ENCODE data around the gene RYR2. TPM values are rescaled to one million over a fixed set of nuclear protein-coding genes. Genes with fewer than 3 reads are reported as not detected.
"Not testable (repeated sequence)": the region's sequence is repeated elsewhere in the genome, so short reads cannot be mapped to it uniquely, and the experiment has no call there.

The RYR2 gene
- total and polyA plus RNA-seq, 2 donors, result 7.2 to 16.8 TPM

DNA sequence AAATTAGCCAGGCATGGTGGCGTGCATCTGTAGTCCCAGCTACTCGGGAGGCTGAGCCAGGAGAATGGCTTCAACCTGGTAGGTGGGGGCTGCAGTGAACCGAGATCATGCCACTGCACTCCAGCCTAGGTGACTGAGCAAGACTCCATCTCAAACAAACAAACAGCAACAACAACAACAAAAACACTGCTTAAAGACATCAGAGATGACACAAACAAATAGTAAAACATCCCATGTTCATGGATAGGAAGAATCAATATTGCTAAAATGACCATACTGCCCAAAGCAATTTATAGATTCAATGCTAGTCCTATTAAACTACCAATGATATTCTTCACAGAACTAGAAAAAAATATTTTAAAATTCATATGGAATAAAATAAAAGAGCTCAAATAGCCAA, 801.5 kb downstream of the RYR2 start:
- H3K36me3 ChIP-seq (ENCODE audit: insufficient read depth); H3K27ac ChIP-seq (ENCODE audit: low read depth); H3K4me3 ChIP-seq (ENCODE audit: low read depth, low read length); H3K4me1 ChIP-seq (ENCODE audit: insufficient read depth); DNase-seq (ENCODE audit: extremely low spot score): not testable (repeated sequence)
- 89% methylated on average over 3 of the region's 3 CpGs for WGBS

DNA sequence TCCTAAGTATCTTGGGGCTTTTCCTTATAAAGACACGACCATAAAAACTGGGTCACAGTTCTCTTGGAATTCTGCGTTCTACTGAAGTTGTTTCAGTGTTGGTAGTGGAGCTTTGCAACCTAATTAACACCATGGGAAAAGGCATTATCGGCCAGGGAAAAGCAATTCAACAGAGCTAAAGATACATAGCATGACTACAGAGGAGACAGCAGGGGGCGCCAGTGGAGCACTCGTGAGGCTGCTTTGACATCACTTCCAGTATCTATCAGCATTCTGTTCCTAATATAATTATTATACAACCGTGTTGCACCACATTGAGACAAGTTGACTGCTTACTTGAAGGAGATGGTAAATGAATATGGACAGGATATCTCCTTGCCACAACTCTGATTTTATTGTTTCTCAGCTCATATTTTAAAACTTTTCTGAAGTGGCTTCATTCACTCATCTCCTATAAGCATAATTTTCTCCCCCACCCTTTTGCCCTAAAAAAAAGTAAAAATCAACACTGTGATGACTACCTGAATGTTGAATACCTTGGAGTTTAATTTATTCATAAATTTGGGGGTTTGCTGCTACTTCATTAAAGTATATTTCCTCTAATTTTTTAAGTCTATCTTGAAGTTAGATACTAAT, 809.3 kb downstream of the RYR2 start:
- no peaks in the 10 kb centered on the region for H3K4me1 ChIP-seq (ENCODE audit: insufficient read depth)
- no peak for DNase-seq (ENCODE audit: extremely low spot score)
- 9% methylated on average over 6 of the region's 6 CpGs for WGBS
- H3K36me3 ChIP-seq (ENCODE audit: insufficient read depth), result no peaks in the 10 kb centered on the region
- H3K27ac ChIP-seq (ENCODE audit: low read depth), result no peak overlapping the region
- no peak overlapping the region for H3K4me3 ChIP-seq (ENCODE audit: low read depth, low read length)

- 76% methylated on average over 3 of the region's 3 CpGs for WGBS
- Histone ChIP-seq H3K36me3 (ENCODE audit: insufficient read depth) (no peaks in the 10 kb centered on the region), H3K27ac (ENCODE audit: low read depth) (no peak overlapping the region), H3K4me3 (ENCODE audit: low read depth, low read length) (no peak overlapping the region), H3K4me1 (ENCODE audit: insufficient read depth) (no peaks in the 10 kb centered on the region)
- DNase-seq (ENCODE audit: extremely low spot score), result no peak
These were observed 810.4 kb downstream of the RYR2 start for GRCh38 chr1:237852342-237852741.

DNA sequence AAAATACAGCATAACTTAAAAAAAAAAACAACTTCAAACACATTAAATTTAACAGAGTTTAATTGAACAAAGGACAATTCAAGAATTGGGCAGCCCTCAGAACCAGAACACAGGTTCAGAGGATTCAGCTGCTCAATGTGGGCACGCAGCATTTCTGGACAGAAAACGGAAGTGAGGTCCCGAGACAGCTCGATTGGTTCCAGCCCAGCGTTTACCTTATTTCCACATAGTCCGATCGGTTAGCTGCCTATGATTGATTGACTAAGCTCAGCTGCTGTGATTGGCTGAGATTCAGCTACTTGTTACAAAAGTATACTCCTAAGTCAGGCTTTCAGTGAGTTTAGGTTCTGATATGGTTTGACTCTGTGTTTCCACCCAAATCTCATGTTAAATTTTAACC, 815.5 kb downstream of the RYR2 start:
- Histone ChIP-seq H3K27ac (ENCODE audit: low read depth) (no peak overlapping the region), H3K4me3 (ENCODE audit: low read depth, low read length) (no peak overlapping the region), H3K4me1 (ENCODE audit: insufficient read depth) (no peaks in the 10 kb centered on the region), H3K36me3 (ENCODE audit: insufficient read depth) (no peaks in the 10 kb centered on the region)
- WGBS, result 89% methylated on average over 7 of the region's 7 CpGs
- no peak for DNase-seq (ENCODE audit: extremely low spot score)

- 66% methylated on average over 4 of the region's 4 CpGs for WGBS
- DNase-seq (ENCODE audit: extremely low spot score), result no peak
- Histone ChIP-seq H3K36me3 (ENCODE audit: insufficient read depth) (no peaks in the 10 kb centered on the region), H3K4me1 (ENCODE audit: insufficient read depth) (no peaks in the 10 kb centered on the region), H3K4me3 (ENCODE audit: low read depth, low read length) (no peak overlapping the region), H3K27ac (ENCODE audit: low read depth) (no peak overlapping the region)
These were observed 817.0 kb downstream of the RYR2 start for GRCh38 chr1:237858992-237859391.

DNA sequence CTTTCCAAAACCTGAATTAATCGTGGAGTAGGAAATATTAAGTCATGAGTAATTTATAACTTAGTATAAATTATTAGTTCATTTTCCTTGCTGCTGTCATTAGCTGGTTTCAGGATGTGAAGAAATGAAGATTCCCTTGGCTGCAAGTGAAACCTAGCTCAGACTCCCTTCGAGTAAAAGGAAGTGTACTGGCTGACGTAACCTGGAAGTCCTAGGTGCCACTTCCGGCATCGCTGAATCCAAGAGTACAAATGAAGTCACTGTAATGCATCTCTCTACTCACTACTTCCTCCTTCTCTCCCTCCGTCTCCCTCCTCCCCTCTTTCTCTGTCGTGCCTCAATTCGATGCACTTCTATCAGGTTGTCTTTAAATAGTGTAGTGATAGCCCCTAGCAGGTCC, 820.0 kb downstream of the RYR2 start:
- H3K27ac ChIP-seq (ENCODE audit: low read depth), result no peak overlapping the region
- no peaks in the 10 kb centered on the region for H3K4me1 ChIP-seq (ENCODE audit: insufficient read depth)
- WGBS, result 77% methylated on average over 8 of the region's 8 CpGs
- no peaks in the 10 kb centered on the region for H3K36me3 ChIP-seq (ENCODE audit: insufficient read depth)
- DNase-seq (ENCODE audit: extremely low spot score), result no peak
- H3K4me3 ChIP-seq (ENCODE audit: low read depth, low read length), result no peak overlapping the region

DNA sequence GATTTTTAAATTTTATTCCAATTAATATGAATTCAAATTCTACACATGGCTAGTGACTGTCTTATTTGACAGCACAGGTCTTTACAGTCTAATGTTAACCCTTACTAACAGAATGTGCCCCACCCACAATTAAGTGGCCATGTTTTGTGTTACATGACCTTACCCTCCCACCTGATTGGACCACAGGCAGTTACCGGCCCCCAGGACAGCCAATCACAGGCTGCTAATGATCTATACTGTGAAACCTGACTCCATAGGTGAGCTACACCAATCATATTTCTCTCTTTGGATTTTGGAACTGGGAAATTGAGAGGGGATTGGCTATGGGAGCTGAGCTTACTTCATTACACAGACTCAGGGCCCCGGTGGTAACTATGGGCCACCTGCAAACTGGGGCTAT, 821.2 kb downstream of the RYR2 start:
- no peak overlapping the region for H3K4me3 ChIP-seq (ENCODE audit: low read depth, low read length)
- H3K27ac ChIP-seq (ENCODE audit: low read depth), result no peak overlapping the region
- DNase-seq (ENCODE audit: extremely low spot score), result no peak
- no peaks in the 10 kb centered on the region for H3K4me1 ChIP-seq (ENCODE audit: insufficient read depth)
- WGBS, result 89% methylated on average over 2 of the region's 2 CpGs
- no peaks in the 10 kb centered on the region for H3K36me3 ChIP-seq (ENCODE audit: insufficient read depth)

DNA sequence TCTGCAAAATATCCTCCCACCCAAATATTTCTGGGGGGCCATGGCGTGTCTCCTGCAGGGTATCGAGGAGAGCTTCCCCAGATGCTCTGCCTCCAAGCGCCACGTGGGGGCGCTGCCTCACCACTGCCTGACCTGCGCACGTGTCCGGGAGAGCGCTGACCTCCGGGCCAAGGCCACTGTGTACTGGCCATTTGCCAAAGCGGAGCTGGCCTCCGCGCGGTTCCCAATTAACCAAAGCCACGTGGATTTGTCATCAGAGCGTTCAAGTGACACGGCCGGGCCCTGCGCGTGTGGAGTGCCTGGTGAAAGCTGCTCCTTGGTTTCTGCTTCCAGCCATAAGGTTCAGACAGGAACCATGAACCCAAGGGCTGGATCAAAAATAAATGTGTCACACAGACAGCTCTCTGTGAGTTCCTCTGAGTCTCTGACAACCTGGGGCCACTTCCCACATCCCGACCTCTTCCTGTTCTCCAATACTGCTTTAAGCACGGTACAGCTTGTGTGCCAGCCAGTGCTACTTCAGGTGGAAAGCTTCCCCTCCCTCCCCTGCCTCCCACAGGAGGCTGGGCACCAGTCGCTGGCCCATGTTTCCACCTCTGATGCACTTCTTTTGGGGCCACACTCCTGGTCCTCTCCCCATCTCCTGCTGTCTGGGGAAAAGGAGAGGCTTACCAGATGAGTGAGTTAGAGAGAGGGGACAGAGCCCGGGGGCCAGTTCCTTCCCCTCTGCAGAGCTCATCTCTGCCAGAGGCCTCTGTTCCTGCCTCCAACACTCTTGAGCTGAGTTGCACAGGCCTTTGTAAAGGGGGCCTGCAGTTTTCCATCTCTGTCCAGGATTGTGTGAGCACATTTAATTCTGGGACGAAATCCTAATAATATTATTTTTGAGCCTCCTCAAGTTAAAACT, 822.6 kb downstream of the RYR2 start:
- Histone ChIP-seq H3K36me3 (ENCODE audit: insufficient read depth) (no peaks in the 10 kb centered on the region), H3K27ac (ENCODE audit: low read depth) (no peak overlapping the region), H3K4me1 (ENCODE audit: insufficient read depth) (no peaks in the 10 kb centered on the region), H3K4me3 (ENCODE audit: low read depth, low read length) (no peak overlapping the region)
- no peak for DNase-seq (ENCODE audit: extremely low spot score)
- WGBS, result 22% methylated on average over 25 of the region's 25 CpGs

- H3K4me1 ChIP-seq (ENCODE audit: insufficient read depth), result no peaks in the 10 kb centered on the region
- H3K4me3 ChIP-seq (ENCODE audit: low read depth, low read length), result no peak overlapping the region
These were observed 825.5 kb downstream of the RYR2 start for GRCh38 chr1:237867380-237867888.

DNA sequence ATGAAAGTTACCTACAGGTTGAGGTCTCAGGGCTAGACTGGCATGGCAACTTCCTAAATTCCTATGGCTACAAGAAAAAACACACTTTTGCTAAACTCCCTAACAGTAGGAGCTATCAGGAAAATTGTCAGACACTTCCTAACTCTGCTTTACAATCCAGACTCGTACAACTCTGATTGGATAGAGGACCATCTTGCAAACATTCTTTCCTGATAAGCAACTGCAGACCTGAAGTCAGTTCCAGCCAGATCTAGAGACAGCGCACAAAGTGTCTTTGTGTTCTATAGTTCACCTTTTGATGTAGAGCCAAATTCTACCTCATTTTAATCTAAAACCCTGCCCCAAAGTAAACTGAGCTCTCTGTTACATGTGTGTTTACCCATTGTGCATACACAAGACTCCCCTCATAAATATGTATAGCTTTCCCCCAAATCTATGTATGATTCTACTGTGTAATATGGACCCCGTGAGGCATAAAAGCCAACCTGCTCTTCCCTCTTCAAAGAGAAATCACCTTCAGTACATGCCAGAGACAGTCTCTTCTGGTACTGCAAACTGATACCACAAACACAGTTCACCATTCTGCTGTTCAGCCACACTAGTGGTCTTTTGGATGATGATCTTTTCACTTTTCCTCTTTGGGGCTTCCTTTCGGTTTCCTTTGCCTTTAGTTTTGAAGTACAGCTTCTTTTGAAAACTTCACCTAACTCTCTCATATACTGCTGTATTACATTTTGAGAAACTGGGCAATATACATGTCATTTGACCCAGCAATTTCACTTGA, 827.0 kb downstream of the RYR2 start:
- DNase-seq (ENCODE audit: extremely low spot score), result no peak
- H3K36me3 ChIP-seq (ENCODE audit: insufficient read depth), result no peaks in the 10 kb centered on the region
- H3K27ac ChIP-seq (ENCODE audit: low read depth), result no peak overlapping the region
- 66% methylated on average over 4 of the region's 4 CpGs for WGBS
- H3K4me3 ChIP-seq (ENCODE audit: low read depth, low read length), result no peak overlapping the region
- no peaks in the 10 kb centered on the region for H3K4me1 ChIP-seq (ENCODE audit: insufficient read depth)

More at GRCh38 chr1:237867380-237867888, 825.5 kb downstream of the RYR2 start:
- DNase-seq (ENCODE audit: extremely low spot score), result no peak
- Histone ChIP-seq H3K36me3 (ENCODE audit: insufficient read depth) (no peaks in the 10 kb centered on the region), H3K27ac (ENCODE audit: low read depth) (no peak overlapping the region)
- WGBS, result 83% methylated on average over 1 of the region's 1 CpG

DNA sequence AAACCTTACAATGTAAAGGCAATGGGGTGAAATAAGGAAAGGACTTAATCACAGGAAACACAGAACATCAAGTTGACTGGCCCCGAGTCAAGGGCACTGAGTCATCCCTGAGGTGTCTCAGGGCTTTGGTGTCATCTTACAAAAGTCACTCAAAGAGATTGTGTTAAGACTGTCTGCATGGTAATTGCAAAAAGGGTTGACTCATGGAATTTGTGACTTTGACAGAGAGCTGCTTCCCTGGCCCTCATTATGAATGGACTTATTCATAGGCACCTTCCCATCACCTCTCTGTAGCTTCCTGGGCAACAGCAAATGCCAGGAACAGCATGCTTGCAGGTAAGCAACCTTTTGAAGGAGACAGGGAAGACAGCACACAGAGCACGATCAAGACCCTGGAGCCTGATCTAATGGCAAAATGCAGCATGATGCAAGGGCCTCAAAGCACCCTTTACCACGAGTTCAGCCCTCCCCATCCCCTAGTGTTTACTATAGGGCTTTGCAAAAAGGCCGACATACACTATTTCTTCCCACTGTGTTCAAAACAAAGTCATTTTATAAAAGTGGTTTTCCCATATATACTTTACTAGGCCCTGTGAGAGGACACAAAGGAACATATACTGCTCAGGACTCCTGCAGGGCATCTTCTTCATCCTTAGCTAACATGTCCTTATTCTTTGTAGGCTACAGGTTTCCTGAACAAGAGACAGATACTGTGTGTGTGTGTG, 831.7 kb downstream of the RYR2 start:
- H3K36me3 ChIP-seq (ENCODE audit: insufficient read depth), result no peaks in the 10 kb centered on the region
- no peak overlapping the region for H3K27ac ChIP-seq (ENCODE audit: low read depth)
- H3K4me1 ChIP-seq (ENCODE audit: insufficient read depth), result no peaks in the 10 kb centered on the region
- no peak overlapping the region for H3K4me3 ChIP-seq (ENCODE audit: low read depth, low read length)
- WGBS, result 67% methylated on average over 4 of the region's 4 CpGs
- DNase-seq (ENCODE audit: extremely low spot score), result no peak

DNA sequence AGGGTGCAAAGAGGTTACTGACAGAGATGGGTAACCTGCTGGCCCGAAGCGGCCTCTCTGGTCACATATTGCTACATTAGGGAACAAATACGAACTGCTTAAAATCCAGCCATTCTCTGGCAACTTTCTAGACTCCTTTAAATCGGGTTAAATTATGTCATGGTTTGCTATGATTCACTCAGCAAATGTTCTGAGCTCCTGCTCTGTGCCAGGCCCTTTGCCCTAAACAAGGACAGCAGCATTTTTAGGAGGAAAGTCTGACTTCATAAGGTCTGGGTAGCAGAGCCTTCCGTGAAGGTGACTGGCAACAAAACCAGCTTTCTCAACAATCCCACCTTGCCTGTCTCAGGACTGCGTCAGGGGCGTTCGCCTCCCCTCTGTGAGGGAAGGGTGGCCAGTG, 833.3 kb downstream of the RYR2 start:
- no peak for DNase-seq (ENCODE audit: extremely low spot score)
- Histone ChIP-seq H3K36me3 (ENCODE audit: insufficient read depth) (no peaks in the 10 kb centered on the region), H3K4me1 (ENCODE audit: insufficient read depth) (no peaks in the 10 kb centered on the region), H3K27ac (ENCODE audit: low read depth) (no peak overlapping the region), H3K4me3 (ENCODE audit: low read depth, low read length) (no peak overlapping the region)
- WGBS, result 91% methylated on average over 8 of the region's 8 CpGs

DNA sequence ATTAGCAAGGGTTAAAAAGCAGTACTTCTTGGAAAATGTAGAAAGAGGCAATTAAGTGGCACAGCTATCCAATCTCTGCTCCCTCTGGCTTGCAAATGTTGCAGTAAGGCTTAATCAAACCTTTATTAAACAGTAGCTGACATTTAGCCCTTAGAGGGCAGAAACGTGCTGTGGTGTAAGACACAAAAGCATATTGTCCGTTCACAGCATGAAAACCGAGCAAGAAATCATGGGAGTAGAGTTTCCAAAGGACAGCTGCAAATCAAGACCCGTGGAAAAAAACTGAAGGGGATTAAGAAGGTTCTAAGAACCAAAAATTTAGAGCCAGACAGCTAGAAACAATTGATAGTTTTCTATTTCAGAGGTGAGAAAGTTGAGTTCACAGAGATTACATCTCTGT, 835.6 kb downstream of the RYR2 start:
- H3K27ac ChIP-seq (ENCODE audit: low read depth), result no peak overlapping the region
- no peaks in the 10 kb centered on the region for H3K4me1 ChIP-seq (ENCODE audit: insufficient read depth)
- no peak overlapping the region for H3K4me3 ChIP-seq (ENCODE audit: low read depth, low read length)
- WGBS, result 73% methylated on average over 4 of the region's 4 CpGs
- no peak for DNase-seq (ENCODE audit: extremely low spot score)
- no peaks in the 10 kb centered on the region for H3K36me3 ChIP-seq (ENCODE audit: insufficient read depth)
